ENCODE data around the gene SPATA12.

The SPATA12 gene, protein sequence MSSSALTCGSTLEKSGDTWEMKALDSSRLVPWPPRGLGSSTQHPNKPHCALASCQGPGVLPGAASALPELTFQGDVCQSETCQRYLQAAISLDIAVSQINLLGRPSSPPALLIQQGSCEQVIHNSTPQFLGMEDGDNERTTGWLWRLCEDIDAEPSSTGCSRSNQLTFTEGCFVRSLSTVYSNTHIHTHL

GRCh38 chr3:57060089-57060821 is at the start of gene SPATA12:
TSS of gene SPATA12 (plus strand) at chr3:57060664. CDS start at chr3:57073695, 13,031 bp downstream.
- in situ Hi-C loops (cut with MboI; ENCODE audit: low sequenced_read_pairs) = no loop called here

DNA sequence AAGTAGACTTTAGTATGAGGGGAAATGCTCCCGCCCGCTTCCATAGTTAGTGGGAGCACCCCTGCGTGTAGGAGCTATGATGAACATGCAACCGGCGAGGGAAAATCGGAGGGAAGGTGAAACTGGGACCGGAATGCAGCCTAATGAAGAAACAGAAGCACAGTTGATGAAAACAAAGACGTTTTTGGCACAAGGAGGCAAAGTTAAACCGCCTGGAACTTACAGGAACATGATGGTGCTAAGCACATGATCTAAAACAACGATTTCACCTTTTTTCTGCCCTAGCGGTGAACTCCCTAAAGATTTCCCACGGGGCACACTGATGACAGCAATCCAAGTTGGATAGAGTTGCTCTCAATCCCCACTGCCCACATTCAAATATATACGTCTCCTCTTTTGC is 49.4 kb upstream of the SPATA12 start:
- in situ Hi-C loops (cut with MboI; ENCODE audit: low sequenced_read_pairs) = no loop called here

- in situ Hi-C loops (cut with MboI; ENCODE audit: low sequenced_read_pairs) = no loop called here
Measured at GRCh38 chr3:57012847-57013246, 47.6 kb upstream of the SPATA12 start.

GRCh38 chr3:57015350-57015729 is 45.1 kb upstream of the SPATA12 start:
- in situ Hi-C loops (cut with MboI; ENCODE audit: low sequenced_read_pairs) = no loop called here

DNA sequence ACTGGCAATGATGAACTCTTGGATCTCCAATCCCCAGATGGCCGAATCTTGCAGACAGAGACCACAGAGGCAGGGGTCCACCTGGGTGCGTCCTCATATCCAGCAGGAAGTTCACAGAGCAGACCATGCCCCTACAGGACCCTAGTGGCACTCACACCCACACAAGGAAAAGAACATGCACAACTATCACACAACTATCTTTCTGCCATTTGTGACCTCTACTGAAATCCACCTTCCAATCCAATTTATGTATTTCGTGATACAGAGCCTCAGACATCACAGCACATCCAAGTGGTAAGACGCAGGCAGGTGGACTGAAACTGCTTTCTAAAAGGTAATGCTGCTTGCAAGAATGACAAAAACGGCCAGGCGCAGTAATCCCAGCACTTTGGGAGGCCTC is 44.6 kb upstream of the SPATA12 start:
- in situ Hi-C loops (cut with MboI; ENCODE audit: low sequenced_read_pairs) = no loop called here

DNA sequence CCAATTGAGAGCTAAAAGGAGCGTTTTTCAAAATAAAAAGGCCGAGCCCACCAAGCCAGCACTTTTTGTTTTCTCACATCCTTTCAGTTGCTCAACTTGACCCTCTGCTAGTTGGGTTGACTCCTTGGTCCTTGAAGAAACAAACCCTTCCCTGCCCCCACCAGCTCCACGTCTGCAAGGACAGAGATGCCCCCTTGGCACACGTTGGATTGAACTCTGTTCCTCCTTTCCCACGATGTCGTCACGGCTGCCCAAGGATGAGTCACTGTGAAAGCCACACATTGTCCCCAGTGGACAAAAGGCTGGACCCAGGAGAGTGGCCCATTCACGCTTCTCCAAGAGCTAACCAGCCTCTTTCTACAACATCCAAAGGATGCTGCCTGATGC is 43.0 kb upstream of the SPATA12 start:
- in situ Hi-C loops (cut with MboI; ENCODE audit: low sequenced_read_pairs) = no loop called here

DNA sequence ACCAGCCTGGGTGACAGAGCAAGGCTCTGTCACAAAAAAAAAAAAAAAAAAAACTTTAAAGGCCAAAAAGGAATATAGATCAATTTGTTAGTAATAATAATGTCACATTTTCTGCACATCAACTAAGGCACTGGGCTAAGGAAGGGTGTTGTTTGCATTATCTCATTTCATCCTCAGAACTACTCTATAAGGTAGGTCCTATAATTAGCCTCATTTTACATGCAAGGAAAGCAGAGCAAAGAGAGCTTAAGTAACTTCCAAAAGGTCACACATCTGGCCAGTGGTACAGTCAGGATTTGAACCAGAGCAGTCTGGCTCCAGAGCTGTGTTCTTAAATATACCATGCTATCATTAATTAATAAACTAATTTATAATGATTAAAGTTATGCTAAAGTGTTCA is 42.2 kb upstream of the SPATA12 start:
- in situ Hi-C loops (cut with MboI; ENCODE audit: low sequenced_read_pairs) = no loop called here

- in situ Hi-C loops (cut with MboI; ENCODE audit: low sequenced_read_pairs) = no loop called here
Measured at GRCh38 chr3:57019057-57019456, 41.4 kb upstream of the SPATA12 start.

- in situ Hi-C loops (cut with MboI; ENCODE audit: low sequenced_read_pairs) = no loop called here
Measured at GRCh38 chr3:57025237-57025636, 35.2 kb upstream of the SPATA12 start.

DNA sequence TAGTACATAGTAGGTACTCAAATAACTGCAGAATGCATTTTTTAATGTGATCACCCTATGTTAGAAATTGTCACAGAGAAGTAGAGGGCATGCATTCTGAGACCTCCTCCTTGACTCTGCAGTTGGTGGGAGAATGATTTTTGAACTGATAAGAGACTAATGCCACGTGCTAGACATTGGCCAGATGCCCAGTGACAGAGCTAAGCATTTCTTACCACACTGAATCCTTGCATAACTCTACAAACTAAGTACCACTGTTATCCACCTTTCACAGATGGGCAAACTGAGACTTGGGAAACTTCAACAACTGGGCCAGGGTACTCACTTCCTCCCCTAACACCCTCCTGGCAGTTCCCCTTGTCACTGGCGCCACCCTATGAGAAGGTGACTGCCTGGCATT is 33.5 kb upstream of the SPATA12 start:
- in situ Hi-C loops (cut with MboI; ENCODE audit: low sequenced_read_pairs) = no loop called here

GRCh38 chr3:57029383-57029782 is 31.1 kb upstream of the SPATA12 start:
- in situ Hi-C loops (cut with MboI; ENCODE audit: low sequenced_read_pairs) = no loop called here

DNA sequence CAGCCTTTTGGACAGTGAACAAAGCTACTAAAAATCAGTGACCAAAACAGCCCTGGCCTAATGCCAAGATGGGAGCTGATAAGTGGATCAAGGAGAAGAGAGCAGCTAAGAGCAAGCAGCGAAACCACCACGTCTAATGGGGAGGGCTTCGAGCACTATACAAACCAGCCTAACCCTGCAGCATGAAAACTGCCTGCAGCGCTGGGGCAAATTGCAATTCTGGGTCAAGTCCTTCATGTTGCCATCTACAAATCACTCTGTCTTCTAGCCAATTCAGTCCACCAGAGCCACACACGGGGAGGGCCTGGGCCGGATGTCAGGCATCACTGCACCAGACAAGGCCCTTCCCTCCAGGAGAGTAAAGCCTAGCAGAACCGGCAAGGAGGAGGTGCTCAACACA is 30.5 kb upstream of the SPATA12 start:
- in situ Hi-C loops (cut with MboI; ENCODE audit: low sequenced_read_pairs) = no loop called here

- in situ Hi-C loops (cut with MboI; ENCODE audit: low sequenced_read_pairs) = no loop called here
Measured at GRCh38 chr3:57030721-57031120, 29.7 kb upstream of the SPATA12 start.

DNA sequence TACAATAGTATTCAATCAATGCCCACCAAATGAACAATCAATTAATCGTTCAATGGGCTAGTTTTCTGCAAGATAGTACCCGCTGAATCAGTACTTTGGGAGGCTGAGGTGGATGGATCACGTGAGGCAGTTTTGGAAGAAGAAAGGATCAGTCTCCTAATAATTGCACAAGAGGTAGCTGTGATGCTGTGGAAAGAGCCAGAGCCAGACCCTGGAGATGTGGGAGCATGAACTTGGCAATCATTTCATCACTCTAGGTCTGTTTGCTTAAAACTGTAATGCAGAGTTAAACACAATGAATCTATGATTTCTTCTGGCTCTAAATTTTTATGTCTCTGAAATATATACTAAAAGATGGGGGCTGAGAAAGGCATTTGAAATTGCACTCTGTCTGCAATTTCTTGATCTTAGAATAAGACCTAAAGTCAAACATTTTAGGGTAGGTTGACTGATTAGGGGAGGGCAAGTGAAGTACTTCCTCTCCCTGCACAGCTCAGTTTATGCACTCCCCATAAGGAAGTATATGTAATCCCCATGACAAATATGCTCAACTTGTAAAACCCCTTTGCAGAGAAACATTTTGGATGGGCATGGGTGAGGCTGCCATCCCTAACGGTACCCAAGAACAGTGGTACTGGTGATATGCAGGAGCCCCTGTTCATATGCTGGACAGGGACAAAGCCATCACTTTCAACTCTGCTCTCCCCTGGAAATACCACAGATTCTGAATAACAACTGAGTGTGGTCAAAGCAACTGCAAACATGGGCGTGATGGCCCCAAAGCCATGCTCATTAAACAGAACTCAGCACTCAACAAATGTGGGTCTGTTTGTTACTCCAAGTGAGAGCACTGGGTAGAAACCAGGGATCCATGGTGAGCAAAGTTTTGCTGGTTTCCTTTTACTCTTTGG is 28.6 kb upstream of the SPATA12 start:
- in situ Hi-C loops (cut with MboI; ENCODE audit: low sequenced_read_pairs) = no loop called here

DNA sequence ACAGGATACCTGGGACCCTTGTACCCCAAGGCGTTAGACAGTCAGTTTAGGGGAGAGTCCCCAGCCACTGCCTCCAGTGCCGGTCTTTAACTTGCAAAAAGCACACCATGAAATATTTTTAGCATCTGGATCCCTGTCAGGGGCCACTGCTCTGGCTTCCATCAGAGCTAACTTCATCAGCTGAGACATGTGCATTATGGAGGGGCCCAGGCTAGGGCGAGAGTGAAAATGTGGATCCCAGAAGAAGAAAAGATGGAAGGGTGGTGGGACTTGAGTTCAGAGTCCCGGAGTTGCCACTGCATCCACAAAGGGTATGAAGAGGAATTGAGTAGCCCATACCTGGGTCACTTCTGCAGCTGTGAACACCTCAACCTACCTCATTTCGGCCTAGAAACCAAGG is 23.5 kb upstream of the SPATA12 start:
- in situ Hi-C loops (cut with MboI; ENCODE audit: low sequenced_read_pairs) = no loop called here

- in situ Hi-C loops (cut with MboI; ENCODE audit: low sequenced_read_pairs) = no loop called here
Measured at GRCh38 chr3:57038466-57039164, 21.8 kb upstream of the SPATA12 start.

DNA sequence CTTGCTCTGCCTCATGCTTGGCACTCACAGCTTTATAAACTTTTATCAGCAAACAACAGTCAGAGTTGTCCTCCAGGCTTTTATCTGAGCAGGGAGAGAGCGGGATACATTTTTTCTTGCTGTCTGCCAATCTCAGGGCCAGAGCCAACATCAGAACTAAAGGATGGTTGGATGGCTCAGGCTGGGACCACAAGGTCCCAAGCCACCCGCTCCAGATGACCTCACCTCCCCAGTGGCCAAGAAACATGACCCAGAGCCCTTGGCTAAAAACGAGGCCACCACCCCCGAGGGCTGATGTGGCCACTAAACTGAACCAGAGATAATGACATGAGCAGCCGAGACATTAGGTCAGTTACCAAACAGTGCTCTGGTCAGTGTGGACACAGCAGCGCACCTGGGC is 18.8 kb upstream of the SPATA12 start:
- in situ Hi-C loops (cut with MboI; ENCODE audit: low sequenced_read_pairs) = no loop called here

GRCh38 chr3:57043518-57043917 is 16.9 kb upstream of the SPATA12 start:
- in situ Hi-C loops (cut with MboI; ENCODE audit: low sequenced_read_pairs) = no loop called here

DNA sequence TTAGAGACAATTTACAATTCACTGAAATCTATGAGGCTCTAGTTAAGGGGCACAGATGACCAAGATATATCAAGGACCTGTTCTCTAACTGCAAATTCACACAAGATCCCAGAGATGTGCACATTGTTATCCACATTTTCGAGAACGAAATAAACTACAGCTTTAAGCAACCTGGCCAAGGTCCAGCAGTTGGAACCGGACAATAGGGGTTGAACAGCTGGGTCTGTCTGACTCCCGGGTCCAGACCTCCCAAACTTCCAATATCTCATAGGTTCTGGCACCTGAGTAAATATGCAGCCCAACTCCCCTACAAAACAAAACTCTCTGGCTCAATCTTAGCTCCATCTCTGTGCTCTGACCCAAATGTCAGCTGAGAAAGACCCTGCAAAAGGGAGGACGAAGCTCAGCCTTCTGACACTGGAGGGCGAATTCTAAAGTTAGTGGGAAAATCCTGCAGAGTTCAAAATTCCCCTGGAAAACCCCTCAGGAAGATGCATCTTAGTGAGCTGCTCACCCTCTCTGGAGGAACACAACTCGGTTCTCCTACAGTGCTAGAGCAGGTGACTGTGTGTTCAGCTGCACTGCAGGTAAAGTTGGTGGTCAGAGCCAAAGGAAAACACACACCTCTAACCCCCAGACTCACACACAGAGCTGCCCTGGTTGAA is 14.2 kb upstream of the SPATA12 start:
- in situ Hi-C loops (cut with MboI; ENCODE audit: low sequenced_read_pairs) = no loop called here

DNA sequence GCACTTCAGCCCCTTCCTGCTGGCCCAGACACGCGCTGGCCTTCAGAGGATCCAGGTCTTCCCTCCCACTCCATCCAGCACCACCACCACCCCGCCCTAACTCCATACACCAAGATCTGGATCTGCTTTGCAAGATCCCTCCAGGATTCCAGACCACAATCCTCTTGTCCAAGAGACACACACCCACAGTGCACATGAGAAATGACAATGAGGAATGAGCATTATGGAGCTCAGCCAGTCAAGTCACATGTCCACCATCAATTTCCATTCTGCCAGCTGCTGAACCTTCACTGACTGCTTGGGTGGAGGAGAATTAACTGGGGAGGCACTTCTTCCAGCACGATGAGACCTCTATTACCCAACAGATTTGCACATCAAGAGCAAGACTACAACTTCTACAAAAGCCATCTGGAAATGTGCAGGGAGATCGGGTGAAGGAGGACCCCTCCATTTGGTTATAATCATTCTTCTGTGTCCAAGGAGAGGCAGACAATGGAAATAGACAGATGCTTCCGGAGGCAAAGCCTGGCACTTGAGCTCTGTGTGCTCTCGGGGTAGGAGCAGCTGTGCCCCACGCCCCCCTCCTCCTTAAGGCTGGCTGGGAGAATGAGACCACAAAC is 12.3 kb upstream of the SPATA12 start:
- in situ Hi-C loops (cut with MboI; ENCODE audit: low sequenced_read_pairs) = no loop called here
